ENCODE measurements around the gene CD1D.

CD1D gene

GRCh38 chr1:158161446-158161845 lies 19.2 kb upstream of the CD1D start:
- TF ChIP-seq CEBPB (IDR thresholded peaks at IDR 0.05), result no peak
- TF ChIP-seq, protein P1, sequence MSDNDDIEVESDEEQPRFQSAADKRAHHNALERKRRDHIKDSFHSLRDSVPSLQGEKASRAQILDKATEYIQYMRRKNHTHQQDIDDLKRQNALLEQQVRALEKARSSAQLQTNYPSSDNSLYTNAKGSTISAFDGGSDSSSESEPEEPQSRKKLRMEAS (IDR thresholded peaks at IDR 0.05), result no peak
- no peak for TF ChIP-seq TAF1 (IDR thresholded peaks at IDR 0.05; ENCODE audit: low read depth)
- TF ChIP-seq, protein P2, sequence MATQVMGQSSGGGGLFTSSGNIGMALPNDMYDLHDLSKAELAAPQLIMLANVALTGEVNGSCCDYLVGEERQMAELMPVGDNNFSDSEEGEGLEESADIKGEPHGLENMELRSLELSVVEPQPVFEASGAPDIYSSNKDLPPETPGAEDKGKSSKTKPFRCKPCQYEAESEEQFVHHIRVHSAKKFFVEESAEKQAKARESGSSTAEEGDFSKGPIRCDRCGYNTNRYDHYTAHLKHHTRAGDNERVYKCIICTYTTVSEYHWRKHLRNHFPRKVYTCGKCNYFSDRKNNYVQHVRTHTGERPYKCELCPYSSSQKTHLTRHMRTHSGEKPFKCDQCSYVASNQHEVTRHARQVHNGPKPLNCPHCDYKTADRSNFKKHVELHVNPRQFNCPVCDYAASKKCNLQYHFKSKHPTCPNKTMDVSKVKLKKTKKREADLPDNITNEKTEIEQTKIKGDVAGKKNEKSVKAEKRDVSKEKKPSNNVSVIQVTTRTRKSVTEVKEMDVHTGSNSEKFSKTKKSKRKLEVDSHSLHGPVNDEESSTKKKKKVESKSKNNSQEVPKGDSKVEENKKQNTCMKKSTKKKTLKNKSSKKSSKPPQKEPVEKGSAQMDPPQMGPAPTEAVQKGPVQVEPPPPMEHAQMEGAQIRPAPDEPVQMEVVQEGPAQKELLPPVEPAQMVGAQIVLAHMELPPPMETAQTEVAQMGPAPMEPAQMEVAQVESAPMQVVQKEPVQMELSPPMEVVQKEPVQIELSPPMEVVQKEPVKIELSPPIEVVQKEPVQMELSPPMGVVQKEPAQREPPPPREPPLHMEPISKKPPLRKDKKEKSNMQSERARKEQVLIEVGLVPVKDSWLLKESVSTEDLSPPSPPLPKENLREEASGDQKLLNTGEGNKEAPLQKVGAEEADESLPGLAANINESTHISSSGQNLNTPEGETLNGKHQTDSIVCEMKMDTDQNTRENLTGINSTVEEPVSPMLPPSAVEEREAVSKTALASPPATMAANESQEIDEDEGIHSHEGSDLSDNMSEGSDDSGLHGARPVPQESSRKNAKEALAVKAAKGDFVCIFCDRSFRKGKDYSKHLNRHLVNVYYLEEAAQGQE (IDR thresholded peaks at IDR 0.05; ENCODE audit: low read depth), result no peak
- TF ChIP-seq EP300 (IDR thresholded peaks at IDR 0.05; ENCODE audit: borderline replicate concordance), result no peak
- TF ChIP-seq YY1 (IDR thresholded peaks at IDR 0.05; ENCODE audit: low read depth), result no peak
- no peak for TF ChIP-seq RAD21 (IDR thresholded peaks at IDR 0.05; ENCODE audit: low read depth)
- no peak for TF ChIP-seq FOXM1 (IDR thresholded peaks at IDR 0.05; ENCODE audit: borderline replicate concordance, low read depth)
- no peak for TF ChIP-seq ZBTB7A (IDR thresholded peaks at IDR 0.05; ENCODE audit: low read depth)

DNA sequence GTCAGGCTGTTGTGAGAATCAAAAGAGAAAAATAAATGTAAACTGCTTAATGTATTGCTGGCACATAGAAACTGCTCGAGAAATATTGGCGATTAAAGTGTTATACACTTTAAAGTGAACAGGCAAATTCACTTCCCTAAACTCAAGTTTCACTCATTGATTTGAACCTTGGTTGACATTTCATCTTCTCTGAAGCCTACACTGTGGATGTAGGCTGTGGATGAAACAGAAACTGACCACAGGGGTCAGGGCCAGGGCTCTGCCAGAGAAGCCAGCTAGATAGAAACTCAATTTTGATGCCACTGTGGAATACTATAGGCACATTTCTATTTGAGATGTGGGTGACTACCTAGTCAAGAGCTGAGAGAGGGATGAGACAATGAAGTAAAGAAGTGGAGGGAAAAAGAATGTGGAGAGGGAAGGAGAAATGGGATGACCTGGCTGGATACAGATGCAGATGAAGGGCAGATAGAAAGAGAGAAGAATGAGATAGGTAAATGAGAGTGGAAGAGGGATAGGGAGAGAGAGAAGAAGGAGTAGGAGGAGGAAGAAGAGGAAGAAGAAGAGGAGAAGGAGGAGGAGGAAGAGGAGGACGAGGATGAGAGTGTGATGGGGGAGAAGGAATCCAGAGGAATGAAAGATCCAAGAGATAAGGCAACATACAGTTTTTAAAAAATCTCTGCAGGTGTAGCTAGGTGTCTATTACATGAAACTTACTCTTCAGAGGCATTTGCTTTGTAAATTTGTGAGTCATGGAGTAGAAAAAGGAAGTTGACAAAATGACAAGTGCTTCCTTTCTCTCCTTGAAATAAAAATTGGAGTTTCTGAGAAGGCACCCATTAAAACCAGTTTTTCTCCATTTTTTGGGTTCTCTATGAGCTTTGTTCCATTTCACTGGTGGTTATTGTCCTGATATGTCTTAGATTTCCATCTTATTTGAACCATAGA lies 17.4 kb upstream of the CD1D start:
- TF ChIP-seq EGR1 (IDR thresholded peaks at IDR 0.05), result no peak
- TF ChIP-seq TCF12 (IDR thresholded peaks at IDR 0.05; ENCODE audit: low read depth), result no peak
- TF ChIP-seq CREB1 (IDR thresholded peaks at IDR 0.05; ENCODE audit: low read depth), result no peak
- no peak for TF ChIP-seq RAD21 (IDR thresholded peaks at IDR 0.05; ENCODE audit: low read depth)
- TF ChIP-seq, protein P3, sequence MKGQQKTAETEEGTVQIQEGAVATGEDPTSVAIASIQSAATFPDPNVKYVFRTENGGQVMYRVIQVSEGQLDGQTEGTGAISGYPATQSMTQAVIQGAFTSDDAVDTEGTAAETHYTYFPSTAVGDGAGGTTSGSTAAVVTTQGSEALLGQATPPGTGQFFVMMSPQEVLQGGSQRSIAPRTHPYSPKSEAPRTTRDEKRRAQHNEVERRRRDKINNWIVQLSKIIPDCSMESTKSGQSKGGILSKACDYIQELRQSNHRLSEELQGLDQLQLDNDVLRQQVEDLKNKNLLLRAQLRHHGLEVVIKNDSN (IDR thresholded peaks at IDR 0.05), result no peak
- TF ChIP-seq TEAD4 (IDR thresholded peaks at IDR 0.05), result no peak
- no peak for TF ChIP-seq YY1 (IDR thresholded peaks at IDR 0.05; ENCODE audit: low read depth)
- no peak for TF ChIP-seq CEBPB (IDR thresholded peaks at IDR 0.05)
- TF ChIP-seq, protein P2 (IDR thresholded peaks at IDR 0.05; ENCODE audit: low read depth), result no peak
- no peak for TF ChIP-seq NFIC (IDR thresholded peaks at IDR 0.05)

DNA sequence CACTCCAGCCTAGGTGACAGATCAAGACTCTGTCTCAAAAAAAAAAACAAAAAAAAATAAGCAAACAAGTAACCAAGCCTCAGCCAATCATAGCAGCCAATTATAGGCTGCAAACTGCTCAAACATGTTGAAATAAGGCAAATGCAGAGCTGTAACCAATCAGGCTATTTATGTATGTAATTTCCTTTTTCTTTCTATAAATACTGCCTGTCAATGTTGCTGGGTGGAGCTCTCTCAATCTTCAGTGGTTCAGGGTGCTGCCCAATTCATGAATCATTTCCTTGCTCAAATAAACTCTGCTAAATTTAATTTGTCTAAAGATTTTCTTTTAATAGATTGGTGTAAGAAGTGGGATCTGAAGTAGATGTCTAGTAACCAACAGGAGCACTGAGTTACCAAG lies 11.6 kb upstream of the CD1D start:
- no peak for TF ChIP-seq FOXM1 (IDR thresholded peaks at IDR 0.05; ENCODE audit: borderline replicate concordance, low read depth)
- no peak for TF ChIP-seq TEAD4 (IDR thresholded peaks at IDR 0.05)
- TF ChIP-seq, protein P2 (IDR thresholded peaks at IDR 0.05; ENCODE audit: low read depth), result no peak
- TF ChIP-seq, protein P1 (IDR thresholded peaks at IDR 0.05), result no peak
- TF ChIP-seq CREB1 (IDR thresholded peaks at IDR 0.05; ENCODE audit: low read depth), result no peak
- TF ChIP-seq TCF12 (IDR thresholded peaks at IDR 0.05; ENCODE audit: low read depth), result no peak
- TF ChIP-seq TAF1 (IDR thresholded peaks at IDR 0.05; ENCODE audit: low read depth), result no peak
- no peak for TF ChIP-seq RAD21 (IDR thresholded peaks at IDR 0.05; ENCODE audit: low read depth)
- no peak for TF ChIP-seq CEBPB (IDR thresholded peaks at IDR 0.05)
- TF ChIP-seq, protein P3 (IDR thresholded peaks at IDR 0.05), result no peak
- no peak for TF ChIP-seq EP300 (IDR thresholded peaks at IDR 0.05; ENCODE audit: borderline replicate concordance)
- TF ChIP-seq NFIC (IDR thresholded peaks at IDR 0.05), result no peak
- no peak for TF ChIP-seq YY1 (IDR thresholded peaks at IDR 0.05; ENCODE audit: low read depth)

- TF ChIP-seq, protein P1 (IDR thresholded peaks at IDR 0.05), result no peak
- no peak for TF ChIP-seq EGR1 (IDR thresholded peaks at IDR 0.05)
- TF ChIP-seq CEBPB (IDR thresholded peaks at IDR 0.05), result no peak
- TF ChIP-seq FOXM1 (IDR thresholded peaks at IDR 0.05; ENCODE audit: borderline replicate concordance, low read depth), result no peak
- TF ChIP-seq ZBTB7A (IDR thresholded peaks at IDR 0.05; ENCODE audit: low read depth), result no peak
- TF ChIP-seq EP300 (IDR thresholded peaks at IDR 0.05; ENCODE audit: borderline replicate concordance), result no peak
- TF ChIP-seq CREB1 (IDR thresholded peaks at IDR 0.05; ENCODE audit: low read depth), result no peak
- no peak for TF ChIP-seq TCF12 (IDR thresholded peaks at IDR 0.05; ENCODE audit: low read depth)
- TF ChIP-seq TEAD4 (IDR thresholded peaks at IDR 0.05), result no peak
- TF ChIP-seq TAF1 (IDR thresholded peaks at IDR 0.05; ENCODE audit: low read depth), result no peak
- TF ChIP-seq YY1 (IDR thresholded peaks at IDR 0.05; ENCODE audit: low read depth), result no peak
- TF ChIP-seq NFIC (IDR thresholded peaks at IDR 0.05), result no peak
- no peak for TF ChIP-seq RAD21 (IDR thresholded peaks at IDR 0.05; ENCODE audit: low read depth)
- TF ChIP-seq, protein P2 (IDR thresholded peaks at IDR 0.05; ENCODE audit: low read depth), result no peak
- TF ChIP-seq, protein P3 (IDR thresholded peaks at IDR 0.05), result no peak
These were observed 4.3 kb upstream of the CD1D start for GRCh38 chr1:158176399-158176798.

Measured in Ishikawa (cell line).